Neural cell (in vitro differentiated cells): ENCODE results near the gene FKBP1B. TPM values are rescaled to one million over a fixed set of nuclear protein-coding genes. Genes with fewer than 3 reads are reported as not detected.

Experiments used
- H2AFZ ChIP-seq: fragments of 200-600, 300-800 bp; sonication (generic), shearing (Covaris generic); 2 replicates; pipeline ENCODE4 v1.6.0; 2014; ENCODE audit warnings: low read depth, mild to moderate bottlenecking, antibody characterized with exemption, low read length, moderate library complexity
- H3F3A ChIP-seq: fragments of 200-600 bp; shearing (Covaris generic); 2 replicates; pipeline ENCODE4 v1.6.1; 2016; ENCODE audit warnings: mild to moderate bottlenecking, moderate library complexity, mixed read lengths, antibody characterized with exemption, low read length; ENCODE audit not compliant: insufficient read depth, poor library complexity, severe bottlenecking
- H3K27ac ChIP-seq: fragments of 200-600, 300-800 bp; sonication (generic), shearing (Covaris generic); 2 replicates; pipeline ENCODE4 v1.5.1; 2014; ENCODE audit warnings: mild to moderate bottlenecking, low read length, moderate library complexity
- H3K27me3 ChIP-seq: fragments of 300-800, 200-600 bp; sonication (generic), shearing (Covaris generic); 2 replicates; pipeline ENCODE4 v1.6.0; 2014; ENCODE audit warnings: mild to moderate bottlenecking, low read depth, low read length, moderate library complexity; ENCODE audit not compliant: insufficient read depth
- H3K36me3 ChIP-seq: fragments of 300-800, 200-600 bp; sonication (generic), shearing (Covaris generic); 2 replicates; pipeline ENCODE4 v1.5.1; 2014; ENCODE audit warnings: mild to moderate bottlenecking, antibody characterized with exemption, low read length, moderate library complexity; ENCODE audit not compliant: insufficient read depth
- H3K4me2 ChIP-seq: fragments of 300-800, 200-600 bp; sonication (generic), shearing (Covaris generic); 2 replicates; pipeline ENCODE4 v1.6.0; 2014; ENCODE audit warnings: mild to moderate bottlenecking, low read length
- H3K4me3 ChIP-seq: fragments of 300-800, 200-600 bp; sonication (generic), shearing (Covaris generic); 2 replicates; pipeline ENCODE4 v1.5.1; 2014; ENCODE audit warnings: mild to moderate bottlenecking, low read length, moderate library complexity
- H3K79me2 ChIP-seq: fragments of 200-600 bp; shearing (Covaris generic); replicated peaks from 2 replicates; pipeline ENCODE4 v1.6.0; 2014; ENCODE audit warnings: mild to moderate bottlenecking, low read length, moderate library complexity; ENCODE audit not compliant: insufficient read depth
- H3K9ac ChIP-seq: fragments of 300-800, 200-600 bp; sonication (generic), shearing (Covaris generic); 2 replicates; pipeline ENCODE4 v1.6.1; 2016; ENCODE audit warnings: mild to moderate bottlenecking, low read length, mixed read lengths
- H3K9me2 ChIP-seq: fragments of 200-600 bp; shearing (Covaris generic); 2 replicates; pipeline ENCODE4 v1.6.1; 2016; ENCODE audit warnings: mild to moderate bottlenecking, low read length, mixed read lengths; ENCODE audit not compliant: insufficient read depth
- H3K9me3 ChIP-seq: fragments of 200-600, 300-800 bp; sonication (generic), shearing (Covaris generic); 2 replicates; pipeline ENCODE4 v1.6.1; 2016; ENCODE audit warnings: mild to moderate bottlenecking, mixed run types, low read length, moderate library complexity, mixed read lengths
- H4K20me1 ChIP-seq: fragments of 200-600 bp; shearing (Covaris generic); 2 replicates; pipeline ENCODE4 v1.6.1; 2016; ENCODE audit warnings: mild to moderate bottlenecking, mixed run types; ENCODE audit not compliant: insufficient read depth
- CTCF ChIP-seq: fragments of 450-650 bp; IDR thresholded peaks from 2 replicates; pipeline ENCODE4 v1.5.1; 2014; ENCODE audit warnings: antibody characterized with exemption, mild to moderate bottlenecking, moderate library complexity; ENCODE audit not compliant: poor library complexity, severe bottlenecking
- EP300 ChIP-seq: fragments of 450-650 bp; conservative IDR thresholded peaks from 2 replicates; pipeline ENCODE4 v1.6.1; 2014; ENCODE audit warnings: antibody characterized with exemption, mild to moderate bottlenecking, moderate library complexity; ENCODE audit not compliant: poor library complexity, severe bottlenecking
- EZH2 ChIP-seq: fragments of 200-600, 300-800 bp; shearing (Covaris generic), sonication (generic); IDR thresholded peaks from 2 replicates; pipeline ENCODE4 v1.6.1; 2014; ENCODE audit warnings: antibody characterized with exemption, low read length, borderline replicate concordance, mild to moderate bottlenecking; ENCODE audit not compliant: insufficient read depth, poor library complexity, severe bottlenecking
- MXI1 ChIP-seq: fragments of 450-650 bp; conservative IDR thresholded peaks from 2 replicates; pipeline ENCODE4 v1.6.1; 2014; ENCODE audit warnings: antibody characterized with exemption, mild to moderate bottlenecking; ENCODE audit not compliant: poor library complexity, severe bottlenecking
- POLR2AphosphoS5 ChIP-seq: IDR thresholded peaks from 2 replicates; pipeline ENCODE4 v1.6.1; 2012
- RAD21 ChIP-seq: fragments of 450-650 bp; conservative IDR thresholded peaks from 2 replicates; pipeline ENCODE4 v1.6.1; 2014; ENCODE audit warnings: antibody characterized with exemption, mild to moderate bottlenecking, moderate library complexity
- REST ChIP-seq: IDR thresholded peaks from 2 replicates; pipeline ENCODE4 v1.6.1; 2012; ENCODE audit warnings: borderline replicate concordance
- SMC3 ChIP-seq: fragments of 450-650 bp; conservative IDR thresholded peaks from 2 replicates; pipeline ENCODE4 v1.6.1; 2014; ENCODE audit warnings: antibody characterized with exemption, mild to moderate bottlenecking, moderate library complexity; ENCODE audit not compliant: poor library complexity
- TAF1 ChIP-seq: IDR thresholded peaks from 2 replicates; pipeline ENCODE4 v1.6.1; 2012; ENCODE audit warnings: low read depth
- polyA plus RNA-seq: library from polyadenylated mRNA; depleted of rRNA; stranded (reverse); fragments of >200 nt; gene quantifications from 2 replicates; pipeline ENCODE4 v1.2.3, GENCODE V29; 2014

Gene FKBP1B
- polyA plus RNA-seq, 1 donor from 2014 or later, result 154 TPM

- H3K27ac ChIP-seq, result no peak overlapping the region
- H3F3A ChIP-seq, result no peaks in the 10 kb centered on the region
- H3K36me3 ChIP-seq, result no peaks in the 10 kb centered on the region
- H3K9me2 ChIP-seq, result no peaks in the 10 kb centered on the region
- no peak overlapping the region for H2AFZ ChIP-seq
- no peaks in the 10 kb centered on the region for H3K79me2 ChIP-seq
- no peak for TF ChIP-seq TAF1
- no peak for TF ChIP-seq EP300
- TF ChIP-seq MXI1, result no peak
- no peak for TF ChIP-seq CTCF
- TF ChIP-seq EZH2, result no peak
- H3K9me3 ChIP-seq, result peaks cover under 1% of the 10 kb centered on the region
- H3K27me3 ChIP-seq, result no peaks in the 10 kb centered on the region
- no peak overlapping the region for H3K9ac ChIP-seq
- no peaks in the 10 kb centered on the region for H4K20me1 ChIP-seq
- no peak overlapping the region for H3K4me3 ChIP-seq
- H3K4me2 ChIP-seq, result no peak overlapping the region
Measured at GRCh38 chr2:24104110-24104650, 54.6 kb downstream of the FKBP1B start.

GRCh38 chr2:24104906-24105305 lies 55.4 kb downstream of the FKBP1B start:
- no peaks in the 10 kb centered on the region for H3K27me3 ChIP-seq
- H3F3A ChIP-seq, result no peaks in the 10 kb centered on the region
- peaks cover 2% of the 10 kb centered on the region for H3K9me3 ChIP-seq
- TF ChIP-seq EP300, result no peak
- TF ChIP-seq CTCF, result no peak
- TF ChIP-seq POLR2AphosphoS5, result no peak
- no peak for TF ChIP-seq SMC3
- no peak for TF ChIP-seq EZH2
- TF ChIP-seq TAF1, result no peak
- TF ChIP-seq RAD21, result no peak
- no peak for TF ChIP-seq REST
- TF ChIP-seq MXI1, result no peak
- no peaks in the 10 kb centered on the region for H3K9me2 ChIP-seq
- H3K79me2 ChIP-seq, result no peaks in the 10 kb centered on the region
- no peaks in the 10 kb centered on the region for H4K20me1 ChIP-seq
- no peak overlapping the region for H3K4me2 ChIP-seq
- no peaks in the 10 kb centered on the region for H3K36me3 ChIP-seq
- no peak overlapping the region for H2AFZ ChIP-seq
- no peak overlapping the region for H3K4me3 ChIP-seq
- no peak overlapping the region for H3K9ac ChIP-seq
- no peak overlapping the region for H3K27ac ChIP-seq
